IMR-90 (cell line): Measurements from ENCODE around the gene PALLD. TPM values are rescaled to one million over a fixed set of nuclear protein-coding genes. Genes with fewer than 3 reads are reported as not detected.

Experiments used
- ATAC-seq: fragments of 200-7000 bp; cut with Tn5 transposase; 2 replicates; pipeline ENCODE4 v1.9.1; 2020; ENCODE audit warnings: low read depth, mild to moderate bottlenecking, moderate library complexity
- BruUV-seq: library from RNA; stranded (reverse); fragments of 400-500 nt; replicated peaks from 2 replicates; lab custom pipeline; 2021; lab: Mats Ljungman, UMichigan
- CTCF ChIA-PET: fragments of 300-600 bp; formaldehyde crosslinking; extraction: SDS; loops from one replicate; lab custom pipeline; 2021; ENCODE audit warnings: antibody characterized with exemption; lab: Yijun Ruan, JAX
- POLR2A ChIA-PET: fragments of 300-600 bp; sonication (Branson Sonifier 250); formaldehyde crosslinking; loops from one replicate; lab custom pipeline; 2022; ENCODE audit warnings: antibody characterized with exemption; ENCODE audit not compliant: unreplicated experiment; lab: Charles Lee
- DNase-seq: peaks from one replicate; pipeline ENCODE4 v3.0.0; 2013
- H2AFZ ChIP-seq: replicated peaks from 2 replicates; pipeline ENCODE3; 2013; ENCODE audit warnings: low read length, mild to moderate bottlenecking; ENCODE audit not compliant: poor library complexity
- H2AK5ac ChIP-seq: 2 replicates; pipeline ENCODE4 v1.6.1; 2013; ENCODE audit warnings: low read depth, low read length, inconsistent platforms
- H2AK9ac ChIP-seq: replicated peaks from 2 replicates; pipeline ENCODE3; 2013; ENCODE audit warnings: mild to moderate bottlenecking, low read depth, low read length, moderate library complexity; ENCODE audit not compliant: poor library complexity
- H2BK120ac ChIP-seq: 2 replicates; pipeline ENCODE4 v1.6.1; 2013; ENCODE audit warnings: low read depth, low read length, inconsistent platforms
- H2BK15ac ChIP-seq: 3 replicates; pipeline ENCODE4 v1.6.1; 2013; ENCODE audit warnings: low read depth, low read length, inconsistent platforms
- H2BK20ac ChIP-seq: 2 replicates; pipeline ENCODE4 v1.6.1; 2013; ENCODE audit warnings: low read depth, mild to moderate bottlenecking, inconsistent platforms, low read length, moderate library complexity
- H2BK5ac ChIP-seq: 2 replicates; pipeline ENCODE4 v1.6.1; 2013; ENCODE audit warnings: mild to moderate bottlenecking, low read depth, low read length, inconsistent platforms; ENCODE audit not compliant: poor library complexity, severe bottlenecking
- H3K14ac ChIP-seq: replicated peaks from 2 replicates; pipeline ENCODE4 v1.6.1; 2013; ENCODE audit warnings: low read depth, low read length, inconsistent platforms
- H3K18ac ChIP-seq: 2 replicates; pipeline ENCODE4 v1.6.1; 2013; ENCODE audit warnings: low read depth, low read length, control low read depth
- H3K23ac ChIP-seq: 2 replicates; pipeline ENCODE4 v1.6.1; 2013; ENCODE audit warnings: low read depth, low read length, inconsistent platforms
- H3K27ac ChIP-seq: 2 replicates; pipeline ENCODE4 v1.5.1; 2013; ENCODE audit warnings: mild to moderate bottlenecking, control low read depth, low read length; ENCODE audit not compliant: insufficient read depth
- H3K27me3 ChIP-seq: 2 replicates; pipeline ENCODE4 v1.6.1; 2013; ENCODE audit warnings: low read length; ENCODE audit not compliant: control insufficient read depth, insufficient read depth
- H3K36me3 ChIP-seq: 2 replicates; pipeline ENCODE4 v1.6.1; 2013; ENCODE audit warnings: low read length, mixed read lengths; ENCODE audit not compliant: control insufficient read depth, insufficient read depth
- H3K4ac ChIP-seq: 2 replicates; pipeline ENCODE4 v1.6.1; 2013; ENCODE audit warnings: low read depth, low read length, inconsistent platforms
- H3K4me1 ChIP-seq: 2 replicates; pipeline ENCODE4 v1.6.1; 2013; ENCODE audit warnings: low read length, mixed read lengths; ENCODE audit not compliant: control insufficient read depth, insufficient read depth
- H3K4me2 ChIP-seq: 2 replicates; pipeline ENCODE4 v1.6.1; 2013; ENCODE audit warnings: low read depth, mild to moderate bottlenecking, control low read depth, low read length, moderate library complexity
- H3K4me3 ChIP-seq: 2 replicates; pipeline ENCODE4 v1.5.1; 2013; ENCODE audit warnings: low read depth, mild to moderate bottlenecking, control low read depth, low read length, moderate library complexity; ENCODE audit not compliant: insufficient read depth
- H3K56ac ChIP-seq: 2 replicates; pipeline ENCODE4 v1.6.1; 2013; ENCODE audit warnings: low read length, inconsistent platforms; ENCODE audit not compliant: insufficient read depth; ENCODE audit errors: extremely low read depth
- H3K79me1 ChIP-seq, 2 experiments: 2 replicates each; pipeline ENCODE4 v1.6.1; 2013; ENCODE audit warnings: low read length in 2 of 2, inconsistent platforms in 1 of 2, low read depth in 1 of 2
- H3K9ac ChIP-seq: 2 replicates; pipeline ENCODE4 v1.6.1; 2013; ENCODE audit warnings: low read depth, low read length, control low read depth
- H3K9me1 ChIP-seq: 2 replicates; pipeline ENCODE4 v1.6.1; 2013; ENCODE audit warnings: low read length, inconsistent platforms; ENCODE audit not compliant: insufficient read depth
- H3K9me3 ChIP-seq: 2 replicates; pipeline ENCODE4 v1.6.1; 2013; ENCODE audit warnings: low read length; ENCODE audit not compliant: control insufficient read depth, insufficient read depth
- H4K20me1 ChIP-seq: 2 replicates; pipeline ENCODE4 v1.6.1; 2013; ENCODE audit warnings: low read length, inconsistent platforms; ENCODE audit not compliant: insufficient read depth
- H4K5ac ChIP-seq: 2 replicates; pipeline ENCODE4 v1.6.1; 2013; ENCODE audit warnings: mild to moderate bottlenecking, low read depth, low read length, control low read depth
- H4K8ac ChIP-seq, 2 experiments: 2 replicates each; pipeline ENCODE4 v1.6.1; 2013; ENCODE audit warnings: low read depth in 2 of 2, low read length in 2 of 2, control low read depth in 1 of 2, inconsistent platforms in 1 of 2
- H4K91ac ChIP-seq: 2 replicates; pipeline ENCODE4 v1.6.1; 2013; ENCODE audit warnings: low read depth, low read length, inconsistent platforms; ENCODE audit not compliant: insufficient read depth
- SMC3 ChIP-seq: fragments of 150-350 bp; IDR thresholded peaks from 2 replicates; pipeline ENCODE4 v1.6.1; 2016; ENCODE audit warnings: low read depth, mild to moderate bottlenecking, antibody characterized with exemption, low read length, moderate library complexity
- WGBS, 2 experiments: methylation state at CpG; one replicate each; pipeline versions ENCODE4 v1.1.5 to v1.1.7; 2013; ENCODE audit warnings: missing lambda C conversion rate in 2 of 2; ENCODE audit not compliant: insufficient read length in 1 of 2; ENCODE audit errors: extremely low coverage in 2 of 2; 5-methylcytosine and 5-hydroxymethylcytosine counted together
- dilution Hi-C: fragments of 300-500 bp; cut with HindIII; formaldehyde crosslinking; loops from one replicate; pipeline ENCODE4 v1.14.3; 2018; ENCODE audit warnings: low sequenced_read_pairs; ENCODE audit not compliant: unreplicated experiment
- in situ Hi-C: fragments of 300-500 bp; cut with MboI; formaldehyde crosslinking; loops from 3 replicates; pipeline ENCODE4 v1.14.3; 2019; ENCODE audit warnings: low sequenced_read_pairs, inconsistent platforms, mixed read lengths
- intact Hi-C: fragments of 100-400 bp; cut with micrococcal nuclease; formaldehyde crosslinking; loops from 2 replicates; pipeline ENCODE4 v1.10.0; 2022
- polyA plus RNA-seq, 3 experiments: library from polyadenylated mRNA; depleted of rRNA; stranded (reverse); fragments of >200 nt; gene quantifications; 2 replicates each; pipeline ENCODE4 v1.2.3, GENCODE V29; 2012; ENCODE audit warnings: low replicate concordance in 1 of 3
- total RNA-seq: library from RNA; depleted of rRNA; stranded (reverse); fragments of >200 nt; gene quantifications from 2 replicates; pipeline ENCODE4 v1.2.3, GENCODE V29; 2012

The PALLD gene
- total and polyA plus RNA-seq, 2 of the 4 experiments (the other 2 are of a cell fraction) = 91.0 to 91.9 TPM

DNA sequence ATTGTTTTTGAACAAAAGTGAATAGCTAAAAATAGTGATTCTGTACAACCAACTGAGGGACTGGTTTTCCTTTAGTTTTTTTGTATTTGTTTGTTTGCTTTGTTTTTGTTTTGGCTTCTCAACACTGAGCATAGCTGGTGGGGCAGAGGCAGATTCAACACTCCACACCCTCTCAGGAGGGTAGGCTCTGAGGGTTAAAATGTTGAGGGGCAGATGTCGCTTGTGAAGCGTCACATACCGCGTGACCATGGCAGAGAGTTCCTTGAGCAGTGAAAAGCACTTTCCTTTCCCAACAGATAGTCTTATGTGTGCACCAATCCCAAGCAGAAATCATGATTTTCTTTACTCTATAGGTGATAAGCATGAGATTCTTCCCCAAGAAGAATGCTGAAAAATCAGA lies 155.0 kb downstream of the PALLD start:
- no TSS peak for BruUV-seq
- H3K18ac ChIP-seq = no peak overlapping the region
- H3K4me2 ChIP-seq = no peak overlapping the region
- no peak overlapping the region for H2AK5ac ChIP-seq
- H4K5ac ChIP-seq = no peak overlapping the region
- no peak overlapping the region for H3K23ac ChIP-seq
- no peak overlapping the region for H3K4me3 ChIP-seq
- H3K9me1 ChIP-seq = no peaks in the 10 kb centered on the region; the same call in 1 of the 2 replicates
- no peak overlapping the region for H3K27ac ChIP-seq
- H3K4ac ChIP-seq = no peak overlapping the region
- TF ChIP-seq SMC3 = no peak
- H3K27me3 ChIP-seq = 0 out of 2 replicates have a peak, but pooled peaks cover 4% of the 10 kb centered on the region
- DNase-seq (no peak), ATAC-seq (no peak)
- no peaks in the 10 kb centered on the region for H3K79me1 ChIP-seq
- H2AK9ac ChIP-seq = no peak overlapping the region
- peaks cover 5% of the 10 kb centered on the region for H3K4me1 ChIP-seq
- no peak overlapping the region for H2BK5ac ChIP-seq
- H3K9ac ChIP-seq = no peak overlapping the region
- H3K36me3 ChIP-seq = no peaks in the 10 kb centered on the region
- CTCF ChIA-PET = no interaction called here
- WGBS, 2 experiments = no CpG with 5 or more reads among the region's 4 CpGs
- no peak overlapping the region for H2AFZ ChIP-seq
- H4K8ac ChIP-seq = no peak overlapping the region
- in situ Hi-C loops (no loop called here), dilution Hi-C loops (no loop called here), intact Hi-C loops (no loop called here)
- no peaks in the 10 kb centered on the region for H3K9me3 ChIP-seq
- no peak overlapping the region for H4K91ac ChIP-seq
- no peaks in the 10 kb centered on the region for H4K20me1 ChIP-seq
- POLR2A ChIA-PET = no interaction called here
- H2BK120ac ChIP-seq = no peak overlapping the region
- H2BK20ac ChIP-seq = no peak overlapping the region
- H2BK15ac ChIP-seq = no peak overlapping the region
- H3K56ac ChIP-seq = no peak overlapping the region
- H3K14ac ChIP-seq = no peak overlapping the region
